Measurements from ENCODE around the gene SOX8.
"Not testable (repeated sequence)": the region's sequence is repeated elsewhere in the genome, so short reads cannot be mapped to it uniquely, and the experiment has no call there.

The SOX8 gene

GRCh38 chr16:981695-982144, at the start of gene SOX8:
TSS of gene SOX8 (plus strand) at chr16:981770. CDS start at chr16:981923, 153 bp downstream.
- DNase-seq, result no peak

DNA sequence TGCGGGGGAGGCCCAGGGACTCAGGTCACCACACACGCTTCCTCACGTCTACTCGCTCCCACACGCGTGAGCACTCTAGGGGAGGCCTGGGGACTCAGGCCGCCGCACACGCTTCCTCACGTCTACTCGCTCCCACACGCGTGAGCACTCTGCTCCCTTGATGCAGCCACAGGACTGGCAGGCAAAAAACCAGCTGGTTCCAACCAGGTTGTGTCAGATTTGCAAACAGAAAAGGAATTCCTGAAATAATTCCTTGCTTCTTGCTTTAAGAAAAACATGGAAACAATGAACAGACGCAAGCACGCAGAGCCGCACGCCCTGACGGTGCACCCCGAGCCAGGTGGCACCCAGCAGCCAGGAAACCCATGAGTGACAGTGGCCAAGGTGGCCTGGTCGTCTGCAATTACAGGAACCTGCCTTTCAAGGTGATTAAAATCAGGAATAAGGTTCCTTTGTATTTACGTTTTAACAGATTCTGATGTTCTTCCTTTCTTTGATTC, 48.7 kb upstream of the SOX8 start:
- DNase-seq, result no peak

DNA sequence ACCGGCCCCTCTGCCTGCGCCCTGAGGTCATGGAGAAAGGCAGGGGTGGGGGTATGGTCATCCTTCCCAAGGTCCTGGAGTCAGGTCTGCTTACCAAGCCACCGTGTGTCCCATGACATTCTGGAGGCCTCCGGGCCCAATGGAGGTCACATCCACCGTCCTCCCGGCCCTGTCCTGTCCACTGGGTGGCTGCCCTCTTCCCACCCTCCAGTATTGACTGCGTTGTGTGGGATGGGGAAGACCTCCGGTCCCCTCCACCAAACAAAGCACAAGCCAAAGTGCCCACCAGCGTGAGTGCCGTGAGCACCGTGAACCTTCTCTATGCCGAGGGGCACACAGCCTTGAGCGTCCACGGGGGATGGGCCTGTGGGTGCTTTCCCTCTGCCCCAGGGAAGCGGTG, 48.0 kb upstream of the SOX8 start:
- DNase-seq, result no peak

DNA sequence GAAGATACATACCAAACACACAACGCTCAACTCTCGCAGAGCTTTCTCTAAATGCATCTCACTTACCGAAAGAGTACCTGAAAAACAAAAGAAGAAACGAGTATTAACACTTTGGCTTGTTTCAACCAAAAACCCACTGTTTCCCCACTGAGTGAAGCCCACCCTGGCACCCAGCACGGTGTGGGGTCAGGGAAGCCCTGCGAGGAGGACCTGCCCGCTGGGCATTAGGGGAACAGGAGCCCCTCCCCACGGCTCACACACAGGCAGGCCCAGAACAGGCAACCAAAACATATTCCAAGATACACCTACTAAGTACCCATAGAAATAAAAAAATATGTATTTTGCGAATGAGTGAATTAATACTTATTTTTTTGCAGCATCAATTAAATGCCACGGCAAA, 47.4 kb upstream of the SOX8 start:
- DNase-seq, result no peak

DNA sequence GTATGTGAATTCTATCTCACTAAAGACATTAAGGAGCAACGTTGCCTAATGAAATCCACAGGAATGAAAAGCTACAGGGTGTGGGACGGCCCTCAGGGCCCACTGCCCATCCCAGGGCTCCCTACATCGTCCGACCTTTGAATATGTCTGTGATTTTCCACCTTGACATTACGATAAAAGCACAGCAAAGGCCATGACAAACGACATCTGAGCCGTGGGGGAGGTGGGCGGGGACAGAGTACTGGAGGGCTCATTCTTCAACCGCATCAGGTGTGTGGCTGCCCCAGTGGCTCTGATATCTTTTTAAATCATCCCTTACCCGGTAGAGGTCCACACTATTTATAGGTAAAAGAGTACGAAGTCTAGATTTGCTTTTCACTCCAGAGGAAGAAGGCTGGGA, 45.9 kb upstream of the SOX8 start:
- DNase-seq, result no peak

DNA sequence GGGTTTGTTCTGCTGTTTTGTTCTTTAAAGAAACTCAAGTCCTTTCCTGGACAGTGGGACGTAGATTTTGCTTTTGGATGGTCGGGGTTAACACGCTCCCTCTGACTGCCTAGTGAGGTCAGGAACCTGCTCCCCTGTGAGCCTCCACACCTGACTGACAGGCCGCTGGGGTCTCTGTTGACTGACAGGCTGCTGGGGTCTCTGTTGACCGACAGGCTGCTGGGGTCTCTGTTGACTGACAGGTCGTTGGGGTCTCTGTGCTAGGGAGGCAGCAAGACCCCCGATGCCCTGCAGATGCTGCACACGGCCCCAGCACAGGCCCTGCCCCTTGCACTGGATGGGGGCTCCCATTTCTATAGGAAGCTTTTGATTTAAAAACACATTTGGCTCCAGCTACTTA, 44.3 kb upstream of the SOX8 start:
- DNase-seq, result no peak

DNA sequence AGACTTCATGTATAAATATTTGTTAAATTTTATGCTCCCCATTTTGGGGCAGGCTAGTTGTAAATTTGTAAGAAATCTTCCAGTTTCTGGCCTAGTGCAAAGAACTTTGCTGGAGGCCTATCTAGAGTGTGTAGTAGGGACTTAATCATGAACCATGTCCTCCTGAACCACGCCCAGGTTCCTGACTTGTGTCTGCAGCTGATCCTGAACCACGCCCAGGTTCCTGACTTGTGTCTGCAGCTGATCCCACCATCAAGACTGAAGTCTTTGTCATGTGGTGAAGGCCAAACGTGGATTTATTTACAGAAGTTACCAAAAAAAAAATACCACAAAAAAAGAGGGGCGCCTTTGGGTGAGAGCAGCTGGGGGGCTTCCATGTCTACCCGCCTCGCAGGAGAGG, 43.8 kb upstream of the SOX8 start:
- no peak for DNase-seq

DNA sequence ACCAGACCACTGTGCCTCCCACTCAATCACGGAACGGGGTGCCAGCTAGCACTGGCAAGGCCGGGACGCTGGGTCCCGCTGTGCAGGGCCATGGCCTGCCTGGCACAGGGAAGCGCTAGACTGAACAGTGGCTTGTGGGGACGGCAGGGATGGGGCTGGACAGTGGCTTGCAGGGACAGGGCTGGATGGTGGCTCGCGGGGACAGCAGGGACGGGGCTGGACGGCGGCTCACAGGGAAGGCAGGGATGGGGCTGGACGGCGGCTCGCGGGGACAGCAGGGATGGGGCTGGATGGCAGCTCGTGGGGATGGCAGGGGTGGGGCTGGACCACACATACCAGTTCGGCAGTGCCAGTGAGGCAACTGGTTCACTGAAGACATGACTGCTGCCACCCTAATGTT, 43.4 kb upstream of the SOX8 start:
- DNase-seq, result no peak

- DNase-seq, result no peak
These were observed 42.8 kb upstream of the SOX8 start for GRCh38 chr16:938752-939151.

DNA sequence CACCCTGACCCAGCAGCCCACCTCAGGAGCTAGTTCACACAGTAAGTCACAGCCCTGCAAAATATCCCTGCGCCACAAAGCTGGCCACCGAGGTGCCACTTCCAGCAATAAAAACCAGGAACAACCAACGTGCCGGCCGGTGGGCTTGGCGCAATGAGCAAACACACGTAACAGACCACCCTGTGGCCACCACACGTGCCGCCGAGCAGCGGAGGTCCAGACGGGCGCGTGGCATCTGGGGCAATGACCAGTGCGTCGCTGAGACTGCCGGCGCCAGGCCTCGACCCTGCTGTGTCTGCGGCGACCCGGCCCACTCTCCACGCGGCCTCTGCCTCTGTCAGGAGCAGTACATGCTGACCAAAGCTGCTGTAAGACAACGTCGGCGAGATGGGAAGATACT, 42.3 kb upstream of the SOX8 start:
- no peak for DNase-seq

DNA sequence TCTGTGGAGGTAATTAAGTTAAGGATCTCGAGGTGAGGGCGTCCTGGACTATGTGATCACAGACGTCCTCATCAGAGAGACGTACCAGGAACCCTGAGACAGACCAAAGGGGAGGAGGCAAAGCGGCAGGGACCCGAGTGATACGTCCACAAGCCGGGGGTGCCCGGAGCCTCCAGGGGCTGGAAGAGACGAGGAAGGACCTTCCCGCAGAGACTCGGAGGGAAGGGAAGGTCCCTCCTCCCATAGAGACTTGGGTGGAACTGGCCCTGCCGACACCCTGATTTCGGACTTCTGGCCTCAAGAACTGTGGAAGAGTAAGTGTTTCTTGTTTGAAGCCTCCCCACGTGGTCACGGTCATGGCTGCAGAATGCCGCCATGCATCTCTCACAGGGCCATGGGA, 41.6 kb upstream of the SOX8 start:
- no peak for DNase-seq

DNA sequence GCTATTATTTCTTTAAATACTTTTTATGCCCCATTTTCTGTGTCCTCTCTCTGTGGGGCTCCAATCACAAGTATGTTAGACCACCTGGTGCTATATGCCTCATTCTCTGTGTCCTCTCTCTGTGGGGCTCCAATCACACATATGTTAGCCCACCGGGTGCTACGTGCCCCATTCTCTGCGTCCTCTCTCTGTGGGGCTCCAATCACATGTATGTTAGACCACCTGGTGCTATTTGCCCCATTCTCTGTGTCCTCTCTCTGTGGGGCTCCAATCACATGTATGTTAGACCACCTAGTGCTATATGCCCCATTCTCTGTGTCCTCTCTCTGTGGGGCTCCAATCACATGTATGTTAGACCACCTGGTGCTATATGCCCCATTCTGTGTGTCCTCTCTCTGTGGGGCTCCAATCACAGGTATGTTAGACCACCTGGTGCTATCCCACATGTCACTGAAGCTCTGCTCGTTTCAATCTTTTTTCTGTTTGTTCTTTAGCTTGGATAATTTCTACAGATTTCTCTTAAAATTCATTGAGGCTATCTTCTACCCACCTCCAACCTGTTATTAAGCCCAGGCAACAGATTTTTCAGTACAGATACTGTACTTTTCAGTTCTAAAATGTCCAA, 39.0 kb upstream of the SOX8 start:
- no peak for DNase-seq

DNA sequence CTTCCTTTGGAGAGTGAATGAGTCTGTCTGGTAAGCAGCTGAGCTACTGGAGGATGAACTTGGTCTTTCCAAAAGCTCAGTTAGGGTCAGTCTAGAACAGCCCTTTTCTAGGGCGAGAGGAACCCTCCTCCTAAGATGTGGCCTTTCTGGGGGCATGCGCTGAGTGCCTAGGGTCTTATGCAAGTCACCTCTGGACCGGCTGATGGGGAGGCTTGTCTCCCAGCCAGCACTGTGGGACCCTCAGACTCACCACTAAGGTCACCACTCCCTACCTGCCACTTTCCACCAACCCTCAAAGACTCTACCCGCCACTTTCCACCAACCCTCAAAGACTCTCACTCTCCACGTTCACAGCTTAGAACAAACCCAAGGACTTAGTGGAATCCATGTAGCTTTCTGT, 37.6 kb upstream of the SOX8 start:
- DNase-seq, result no peak

DNA sequence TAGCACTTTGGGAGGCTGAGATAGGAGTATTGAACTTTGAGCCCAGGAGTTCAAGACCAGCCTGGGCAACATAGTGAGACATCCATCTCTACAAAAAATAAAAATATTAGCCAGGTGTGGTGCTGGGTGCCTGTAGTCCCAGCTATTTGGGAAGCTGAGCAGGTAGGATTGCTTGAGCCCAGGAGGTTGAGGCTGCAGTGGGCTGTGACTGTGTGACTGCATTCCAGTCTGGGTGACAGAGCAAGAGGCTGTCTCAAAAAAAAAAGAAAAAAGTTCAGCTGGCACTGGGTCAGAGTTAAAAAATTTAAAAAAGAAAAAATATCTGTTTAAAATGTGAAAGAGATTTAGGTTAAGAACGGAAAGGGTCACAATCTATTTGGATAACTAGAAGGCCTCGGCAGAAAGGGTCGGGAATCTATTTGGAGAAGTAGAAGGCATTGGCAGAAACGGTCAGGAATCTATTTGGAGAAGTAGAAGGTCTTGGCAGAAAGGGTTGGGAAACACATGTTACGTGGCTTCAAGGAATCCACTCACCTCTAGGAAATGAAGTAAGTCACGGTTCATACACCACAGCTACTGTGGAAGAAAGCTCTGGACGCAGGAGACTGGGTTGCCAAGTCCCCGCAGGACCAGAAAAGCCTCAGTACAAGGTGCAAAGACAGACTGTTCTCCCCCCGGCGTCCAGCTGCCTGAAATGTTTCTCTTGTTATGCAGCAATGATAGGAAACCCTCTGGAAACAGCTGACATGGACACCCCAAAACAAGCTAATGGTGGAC, 36.1 kb upstream of the SOX8 start:
- no peak for DNase-seq

GRCh38 chr16:946048-946395, 35.5 kb upstream of the SOX8 start:
- no peak for DNase-seq

DNA sequence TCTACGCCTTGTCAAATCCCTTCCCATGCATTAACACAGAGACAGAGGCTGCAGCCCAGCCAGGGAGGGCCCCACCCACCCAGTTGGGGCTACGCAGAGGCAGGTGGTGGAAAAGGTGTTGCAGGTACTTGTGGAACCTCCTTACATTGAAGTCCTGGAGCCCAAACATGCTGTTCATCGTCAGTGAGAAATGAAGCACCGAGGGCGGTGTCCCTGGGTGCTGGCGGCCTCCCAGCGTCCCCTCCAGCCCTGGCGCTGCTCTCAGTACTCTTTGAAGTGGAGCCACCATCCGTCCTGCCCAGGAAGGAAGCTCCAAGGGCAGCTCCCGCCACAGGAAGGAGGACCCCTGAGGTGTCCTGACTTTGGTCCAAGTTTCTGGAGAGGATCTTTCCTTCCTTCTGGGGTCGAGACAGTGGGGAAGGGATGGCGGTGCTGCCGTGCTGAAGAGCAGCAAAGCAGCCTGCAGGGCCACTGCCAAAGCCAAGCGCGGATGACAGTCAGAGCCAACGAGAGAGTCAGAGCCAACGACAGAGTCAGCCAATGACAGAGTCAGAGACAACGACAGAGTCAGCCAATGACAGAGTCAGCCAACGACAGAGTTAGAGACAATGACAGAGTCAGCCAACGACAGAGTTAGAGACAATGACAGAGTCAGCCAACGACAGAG, 34.2 kb upstream of the SOX8 start:
- DNase-seq, result no peak

DNA sequence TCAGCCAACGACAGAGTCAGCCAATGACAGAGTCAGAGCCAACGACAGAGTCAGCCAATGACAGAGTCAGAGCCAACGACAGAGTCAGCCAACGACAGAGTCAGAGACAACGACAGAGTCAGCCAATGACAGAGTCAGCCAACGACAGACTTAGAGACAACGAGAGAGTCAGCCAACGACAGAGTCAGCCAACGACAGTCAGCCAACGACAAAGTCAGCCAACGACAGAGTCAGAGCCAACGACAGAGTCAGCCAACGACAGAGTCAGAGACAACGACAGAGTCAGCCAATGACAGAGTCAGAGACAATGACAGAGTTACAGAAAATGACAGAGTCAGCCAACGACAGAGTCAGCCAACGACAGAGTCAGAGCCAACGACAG, 33.7 kb upstream of the SOX8 start:
- DNase-seq, result not testable (repeated sequence)

DNA sequence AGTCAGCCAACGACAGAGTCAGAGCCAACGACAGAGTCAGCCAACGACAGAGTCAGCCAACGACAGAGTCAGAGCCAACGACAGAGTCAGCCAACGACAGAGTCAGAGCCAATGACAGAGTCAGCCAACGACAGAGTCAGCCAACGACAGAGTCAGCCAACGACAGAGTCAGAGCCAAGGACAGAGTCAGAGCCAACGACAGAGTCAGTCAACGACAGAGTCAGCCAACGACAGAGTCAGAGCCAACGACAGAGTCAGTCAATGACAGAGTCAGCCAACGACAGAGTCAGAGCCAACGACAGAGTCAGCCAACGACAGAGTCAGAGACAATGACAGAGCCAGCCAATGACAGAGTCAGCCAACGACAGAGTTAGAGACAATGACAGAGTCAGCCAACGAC, 32.8 kb upstream of the SOX8 start:
- not testable (repeated sequence) for DNase-seq

GRCh38 chr16:950733-951573, 30.6 kb upstream of the SOX8 start:
- not testable (repeated sequence) for DNase-seq

DNA sequence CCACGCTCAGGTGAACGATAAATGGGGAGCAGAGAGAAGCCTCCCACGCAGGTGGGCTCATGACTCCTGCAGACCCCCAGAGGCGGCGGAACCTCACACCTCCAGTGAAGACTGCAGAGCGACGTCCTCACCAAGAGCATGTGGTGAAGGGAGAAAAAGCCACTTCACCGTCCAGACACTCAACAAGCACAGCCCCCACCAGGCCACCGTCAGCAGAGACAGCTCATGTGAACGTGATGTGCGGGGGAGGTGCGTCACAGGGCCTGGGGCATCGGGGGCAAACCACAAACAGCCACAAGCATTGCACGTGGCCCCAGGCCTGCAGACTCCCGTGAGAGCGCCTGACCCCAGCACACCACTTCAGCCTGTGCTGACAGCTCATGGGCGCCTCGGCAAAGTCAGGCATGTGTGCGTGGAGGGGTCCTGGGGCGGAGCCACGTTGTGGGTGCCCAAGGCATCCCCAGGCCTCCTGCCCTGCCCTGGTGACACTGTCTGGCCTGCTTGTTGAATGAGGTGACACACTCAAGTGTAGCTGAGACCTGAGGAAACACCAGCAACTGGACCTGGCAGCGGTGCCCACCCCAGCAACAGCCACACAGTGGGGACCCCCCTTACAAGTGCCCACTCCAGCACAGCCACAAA, 29.8 kb upstream of the SOX8 start:
- DNase-seq, result no peak

DNA sequence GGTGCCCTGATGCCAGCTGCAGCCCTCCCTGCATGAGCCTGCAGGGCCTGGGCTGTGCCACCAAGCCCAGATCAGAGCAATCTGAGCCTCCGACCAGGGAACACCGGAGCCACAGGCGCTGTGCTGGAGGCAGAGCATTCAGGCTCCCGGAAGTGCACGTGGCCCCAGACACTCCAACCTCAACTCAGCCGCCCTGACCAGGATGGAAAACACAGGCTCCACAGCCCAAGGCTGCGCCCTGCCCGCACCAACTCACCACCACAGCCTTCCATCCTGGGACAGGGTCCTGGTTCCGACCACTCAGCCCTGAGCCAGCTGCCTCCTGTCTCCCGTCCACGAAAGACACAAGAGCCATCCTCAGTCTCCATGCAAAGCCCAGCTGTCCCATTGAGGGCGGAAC, 29.2 kb upstream of the SOX8 start:
- no peak for DNase-seq

DNA sequence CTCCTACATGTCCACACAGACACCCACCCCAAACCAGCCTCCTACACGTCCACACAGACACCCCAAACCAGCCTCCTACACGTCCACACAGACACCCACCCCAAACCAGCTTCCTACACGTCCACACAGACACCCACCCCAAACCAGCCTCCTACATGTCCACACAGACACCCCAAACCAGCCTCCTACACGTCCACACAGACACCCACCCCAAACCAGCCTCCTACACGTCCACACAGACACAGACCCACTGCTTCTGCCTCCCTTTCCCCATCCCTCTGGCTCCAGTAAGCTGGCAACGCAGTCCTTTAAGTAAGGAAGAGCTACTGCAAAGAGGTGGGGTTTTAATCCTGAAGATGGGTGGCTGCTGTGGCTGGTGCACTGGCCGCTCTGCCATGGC, 27.8 kb upstream of the SOX8 start:
- DNase-seq, result not testable (repeated sequence)

DNA sequence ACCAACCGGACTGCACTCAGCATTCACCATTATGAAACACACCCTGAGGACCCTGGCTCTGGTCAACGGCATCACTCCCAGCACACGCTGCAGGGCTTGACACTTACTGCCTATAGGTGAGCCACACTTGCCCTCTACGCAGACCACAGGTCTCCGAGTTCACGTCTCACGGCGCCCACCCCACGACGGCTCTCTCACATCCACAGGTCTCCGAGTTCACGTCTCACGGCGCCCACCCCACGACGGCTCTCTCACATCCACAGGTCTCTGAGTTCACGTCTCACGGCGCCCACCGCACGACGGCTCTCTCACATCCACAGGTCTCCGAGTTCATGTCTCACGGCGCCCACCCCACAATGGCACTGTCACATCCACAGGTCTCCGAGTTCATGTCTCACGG, 25.8 kb upstream of the SOX8 start:
- not testable (repeated sequence) for DNase-seq
